ENCODE data around the gene REC8.

- TF ChIP-seq CTCF (IDR thresholded peaks at IDR 0.05) (no peak), POLR2A (IDR thresholded peaks at IDR 0.05) (no peak), EP300 (IDR thresholded peaks at IDR 0.05) (no peak)
These were observed 24.0 kb upstream of the REC8 start for GRCh38 chr14:24147761-24148428.

Measured in ovary (tissue), 3 donors.